GM18951 (cell line): ENCODE data around the gene B4GALT7.

Experiments
- POLR2A ChIP-seq: IDR thresholded peaks from 4 replicates; pipeline ENCODE4 v1.6.1; 2011; ENCODE audit warnings: mild to moderate bottlenecking; ENCODE audit not compliant: insufficient read length, insufficient read depth; ENCODE audit errors: extremely low read depth
- in situ Hi-C: fragments of 300-500 bp; cut with MboI; formaldehyde crosslinking; loops from one replicate; pipeline ENCODE4 v1.12.0; 2022; ENCODE audit warnings: low sequenced_read_pairs, mixed read lengths, inconsistent platforms; ENCODE audit not compliant: unreplicated experiment

The B4GALT7 gene

GRCh38 chr5:177598477-177598876 lies 1.5 kb upstream of the B4GALT7 start:
- TF ChIP-seq POLR2A = no peak
- in situ Hi-C loops = no loop called here

- in situ Hi-C loops = no loop called here
- no peak for TF ChIP-seq POLR2A
These were observed 631 bp downstream of the B4GALT7 start for GRCh38 chr5:177600508-177601018.

- no peak for TF ChIP-seq POLR2A
- in situ Hi-C loops = no loop called here
These were observed 1.2 kb downstream of the B4GALT7 start for GRCh38 chr5:177601126-177601525.

- TF ChIP-seq POLR2A = no peak
- in situ Hi-C loops = no loop called here
These were observed 1.9 kb downstream of the B4GALT7 start for GRCh38 chr5:177601577-177602457.

- TF ChIP-seq POLR2A = no peak
- in situ Hi-C loops = no loop called here
These were observed 2.5 kb downstream of the B4GALT7 start for GRCh38 chr5:177602458-177602830.

GRCh38 chr5:177603631-177604030 lies 3.7 kb downstream of the B4GALT7 start:
- in situ Hi-C loops = no loop called here
- no peak for TF ChIP-seq POLR2A

- in situ Hi-C loops = no loop called here
- no peak for TF ChIP-seq POLR2A
These were observed 4.2 kb downstream of the B4GALT7 start for GRCh38 chr5:177604116-177604521.

- TF ChIP-seq POLR2A = no peak
- in situ Hi-C loops = no loop called here
These were observed 4.7 kb downstream of the B4GALT7 start for GRCh38 chr5:177604656-177605055.

GRCh38 chr5:177605078-177605477 lies 5.1 kb downstream of the B4GALT7 start:
- TF ChIP-seq POLR2A = no peak
- in situ Hi-C loops = no loop called here

- in situ Hi-C loops = no loop called here
- no peak for TF ChIP-seq POLR2A
These were observed 5.7 kb downstream of the B4GALT7 start for GRCh38 chr5:177605667-177606066.

- no peak for TF ChIP-seq POLR2A
- in situ Hi-C loops = no loop called here
These were observed 6.4 kb downstream of the B4GALT7 start for GRCh38 chr5:177606071-177607051.

GRCh38 chr5:177607115-177607451 lies 7.2 kb downstream of the B4GALT7 start:
- in situ Hi-C loops = no loop called here

GRCh38 chr5:177607452-177608192 lies 7.7 kb downstream of the B4GALT7 start:
- in situ Hi-C loops = no loop called here
- TF ChIP-seq POLR2A = no peak

More at GRCh38 chr5:177607115-177607451, 7.2 kb downstream of the B4GALT7 start:
- TF ChIP-seq POLR2A = no peak
